Measurements from ENCODE around the gene ZMIZ1.

ZMIZ1 gene

GRCh38 chr10:79324032-79324695 lies 255.4 kb downstream of the ZMIZ1 start:
- Histone ChIP-seq H3K4me2 (ENCODE audit: low read length) (no peak overlapping the region), H3K9me3 (ENCODE audit: insufficient read depth, low read depth, low read length) (no peaks in the 10 kb centered on the region), H3K36me3 (ENCODE audit: control insufficient read depth in 1 of 2, insufficient read depth in 2 of 2, low read length in 2 of 2) (no peaks in the 10 kb centered on the region), H4K12ac (ENCODE audit: low read depth, low read length) (no peak overlapping the region), H2BK12ac (ENCODE audit: low read length) (no peak overlapping the region), H4K91ac (ENCODE audit: low read depth, low read length) (no peak overlapping the region), H3K23ac (ENCODE audit: low read length) (no peak overlapping the region), H3K9ac (ENCODE audit: low read length) (no peak overlapping the region), H3K79me1 (ENCODE audit: low read length) (no peaks in the 10 kb centered on the region), H3K27me3 (ENCODE audit: insufficient read depth, low read length) (no peaks in the 10 kb centered on the region), H2AK5ac (ENCODE audit: low read length) (no peak overlapping the region), H2AFZ (ENCODE audit: insufficient read depth, low read length, poor library complexity) (no peak overlapping the region), H3K4me3 (ENCODE audit: low read depth, low read length) (no peak overlapping the region), H3K14ac (ENCODE audit: low read length) (no peak overlapping the region), H3K4me1 (ENCODE audit: control insufficient read depth in 1 of 2, insufficient read depth in 2 of 2, low read length in 2 of 2) (no peaks in the 10 kb centered on the region), H3K4ac (ENCODE audit: low read depth, low read length) (no peak overlapping the region), H2BK120ac (ENCODE audit: insufficient read depth, low read length, poor library complexity) (no peak overlapping the region), H4K8ac (ENCODE audit: low read depth, low read length) (no peak overlapping the region), H3K79me2 (ENCODE audit: control insufficient read depth, insufficient read depth, low read length, poor library complexity) (no peaks in the 10 kb centered on the region), H3K27ac (ENCODE audit: low read depth, low read length) (no peak overlapping the region), H3K18ac (ENCODE audit: low read length) (no peak overlapping the region), H2BK5ac (ENCODE audit: low read depth, low read length, poor library complexity) (no peak overlapping the region)
- whole genome bisulfite sequencing (ENCODE audit: extremely low coverage, insufficient coverage, insufficient read length) = no CpG with 5 or more reads among the region's 10 CpGs
- no peak for DNase-seq

GRCh38 chr10:79326361-79327089 lies 257.8 kb downstream of the ZMIZ1 start:
- H3K4me2 ChIP-seq (ENCODE audit: low read length) = no peak overlapping the region
- no peak overlapping the region for H2BK5ac ChIP-seq (ENCODE audit: low read depth, low read length, poor library complexity)
- no peaks in the 10 kb centered on the region for H3K79me2 ChIP-seq (ENCODE audit: control insufficient read depth, insufficient read depth, low read length, poor library complexity)
- H2BK12ac ChIP-seq (ENCODE audit: low read length) = no peak overlapping the region
- H2AK5ac ChIP-seq (ENCODE audit: low read length) = no peak overlapping the region
- no peak for DNase-seq
- H4K8ac ChIP-seq (ENCODE audit: low read depth, low read length) = no peak overlapping the region
- H3K36me3 ChIP-seq (ENCODE audit: control insufficient read depth in 1 of 2, insufficient read depth in 2 of 2, low read length in 2 of 2) = no peaks in the 10 kb centered on the region
- H3K4ac ChIP-seq (ENCODE audit: low read depth, low read length) = no peak overlapping the region
- H3K14ac ChIP-seq (ENCODE audit: low read length) = no peak overlapping the region
- H3K23ac ChIP-seq (ENCODE audit: low read length) = peak overlapping the region; percentile 37
- peak overlapping the region; percentile 46 for H3K4me3 ChIP-seq (ENCODE audit: low read depth, low read length)
- H3K27ac ChIP-seq (ENCODE audit: low read depth, low read length) = no peak overlapping the region
- no peaks in the 10 kb centered on the region for H3K4me1 ChIP-seq (ENCODE audit: control insufficient read depth in 1 of 2, insufficient read depth in 2 of 2, low read length in 2 of 2)
- H3K27me3 ChIP-seq (ENCODE audit: insufficient read depth, low read length) = no peaks in the 10 kb centered on the region
- H4K12ac ChIP-seq (ENCODE audit: low read depth, low read length) = no peak overlapping the region
- H2AFZ ChIP-seq (ENCODE audit: insufficient read depth, low read length, poor library complexity) = no peak overlapping the region
- H3K79me1 ChIP-seq (ENCODE audit: low read length) = no peaks in the 10 kb centered on the region
- no peak overlapping the region for H4K91ac ChIP-seq (ENCODE audit: low read depth, low read length)
- WGBS (ENCODE audit: extremely low coverage, insufficient coverage, insufficient read length) = no CpG with 5 or more reads among the region's 3 CpGs
- H3K9me3 ChIP-seq (ENCODE audit: insufficient read depth, low read depth, low read length) = peaks cover 5% of the 10 kb centered on the region
- no peak overlapping the region for H2BK120ac ChIP-seq (ENCODE audit: insufficient read depth, low read length, poor library complexity)
- H3K18ac ChIP-seq (ENCODE audit: low read length) = no peak overlapping the region
- no peak overlapping the region for H3K9ac ChIP-seq (ENCODE audit: low read length)

GRCh38 chr10:79327090-79327457 lies 258.3 kb downstream of the ZMIZ1 start:
- DNase-seq = no peak
- H3K9ac ChIP-seq (ENCODE audit: low read length) = no peak overlapping the region
- H3K23ac ChIP-seq (ENCODE audit: low read length) = no peak overlapping the region
- H3K4ac ChIP-seq (ENCODE audit: low read depth, low read length) = no peak overlapping the region
- H3K4me1 ChIP-seq (ENCODE audit: control insufficient read depth in 1 of 2, insufficient read depth in 2 of 2, low read length in 2 of 2) = no peaks in the 10 kb centered on the region
- H2BK5ac ChIP-seq (ENCODE audit: low read depth, low read length, poor library complexity) = no peak overlapping the region
- no peak overlapping the region for H4K12ac ChIP-seq (ENCODE audit: low read depth, low read length)
- no peak overlapping the region for H2AK5ac ChIP-seq (ENCODE audit: low read length)
- H3K27ac ChIP-seq (ENCODE audit: low read depth, low read length) = no peak overlapping the region
- no peak overlapping the region for H2BK12ac ChIP-seq (ENCODE audit: low read length)
- no peak overlapping the region for H4K8ac ChIP-seq (ENCODE audit: low read depth, low read length)
- H3K79me2 ChIP-seq (ENCODE audit: control insufficient read depth, insufficient read depth, low read length, poor library complexity) = no peaks in the 10 kb centered on the region
- no peaks in the 10 kb centered on the region for H3K36me3 ChIP-seq (ENCODE audit: control insufficient read depth in 1 of 2, insufficient read depth in 2 of 2, low read length in 2 of 2)
- no peak overlapping the region for H3K18ac ChIP-seq (ENCODE audit: low read length)
- H3K27me3 ChIP-seq (ENCODE audit: insufficient read depth, low read length) = no peaks in the 10 kb centered on the region
- no peaks in the 10 kb centered on the region for H3K79me1 ChIP-seq (ENCODE audit: low read length)
- peaks cover 5% of the 10 kb centered on the region for H3K9me3 ChIP-seq (ENCODE audit: insufficient read depth, low read depth, low read length)
- H3K4me2 ChIP-seq (ENCODE audit: low read length) = no peak overlapping the region
- no peak overlapping the region for H4K91ac ChIP-seq (ENCODE audit: low read depth, low read length)
- H3K4me3 ChIP-seq (ENCODE audit: low read depth, low read length) = no peak overlapping the region
- H2BK120ac ChIP-seq (ENCODE audit: insufficient read depth, low read length, poor library complexity) = no peak overlapping the region
- H3K14ac ChIP-seq (ENCODE audit: low read length) = no peak overlapping the region
- no CpG with 5 or more reads among the region's 8 CpGs for WGBS (ENCODE audit: extremely low coverage, insufficient coverage, insufficient read length)
- no peak overlapping the region for H2AFZ ChIP-seq (ENCODE audit: insufficient read depth, low read length, poor library complexity)

GRCh38 chr10:79328147-79328701 lies 259.5 kb downstream of the ZMIZ1 start:
- Histone ChIP-seq H4K91ac (ENCODE audit: low read depth, low read length) (no peak overlapping the region), H3K23ac (ENCODE audit: low read length) (no peak overlapping the region), H3K4me3 (ENCODE audit: low read depth, low read length) (no peak overlapping the region), H3K79me1 (ENCODE audit: low read length) (no peaks in the 10 kb centered on the region), H3K18ac (ENCODE audit: low read length) (no peak overlapping the region), H3K4me1 (ENCODE audit: control insufficient read depth in 1 of 2, insufficient read depth in 2 of 2, low read length in 2 of 2) (no peaks in the 10 kb centered on the region), H3K79me2 (ENCODE audit: control insufficient read depth, insufficient read depth, low read length, poor library complexity) (no peaks in the 10 kb centered on the region), H2BK5ac (ENCODE audit: low read depth, low read length, poor library complexity) (no peak overlapping the region), H2BK12ac (ENCODE audit: low read length) (no peak overlapping the region), H3K27me3 (ENCODE audit: insufficient read depth, low read length) (no peaks in the 10 kb centered on the region), H3K9me3 (ENCODE audit: insufficient read depth, low read depth, low read length) (peaks cover 5% of the 10 kb centered on the region), H3K4ac (ENCODE audit: low read depth, low read length) (no peak overlapping the region), H3K9ac (ENCODE audit: low read length) (no peak overlapping the region), H3K36me3 (ENCODE audit: control insufficient read depth in 1 of 2, insufficient read depth in 2 of 2, low read length in 2 of 2) (no peaks in the 10 kb centered on the region), H4K8ac (ENCODE audit: low read depth, low read length) (no peak overlapping the region), H2AK5ac (ENCODE audit: low read length) (no peak overlapping the region), H3K4me2 (ENCODE audit: low read length) (no peak overlapping the region), H4K12ac (ENCODE audit: low read depth, low read length) (no peak overlapping the region), H3K14ac (ENCODE audit: low read length) (no peak overlapping the region), H2AFZ (ENCODE audit: insufficient read depth, low read length, poor library complexity) (no peak overlapping the region), H3K27ac (ENCODE audit: low read depth, low read length) (no peak overlapping the region), H2BK120ac (ENCODE audit: insufficient read depth, low read length, poor library complexity) (no peak overlapping the region)
- WGBS (ENCODE audit: extremely low coverage, insufficient coverage, insufficient read length) = no CpG with 5 or more reads among the region's 6 CpGs
- no peak for DNase-seq

Data from trophoblast cell (in vitro differentiated cells and primary cell).